Hypothalamus (tissue), 51 donors: ENCODE measurements around the gene F10.

Experiments used
- DNase-seq, 51 donors: peaks; one replicate each; lab custom pipeline; 2025; lab: John Stamatoyannopoulos, UW

The F10 gene

GRCh38 chr13:113186061-113186900 lies 63.7 kb downstream of the F10 start:
- no peak for DNase-seq

GRCh38 chr13:113187263-113187669 lies 64.7 kb downstream of the F10 start:
- peak in 30 of 51 donors; percentile 8 to 67 (median 38) for DNase-seq

GRCh38 chr13:113187883-113188665 lies 65.5 kb downstream of the F10 start:
- no peak for DNase-seq

GRCh38 chr13:113190181-113190580 lies 67.6 kb downstream of the F10 start:
- no peak for DNase-seq

GRCh38 chr13:113192279-113192678 lies 69.7 kb downstream of the F10 start:
- no peak for DNase-seq

- DNase-seq, result no peak
Measured at GRCh38 chr13:113192902-113193301, 70.3 kb downstream of the F10 start.

DNA sequence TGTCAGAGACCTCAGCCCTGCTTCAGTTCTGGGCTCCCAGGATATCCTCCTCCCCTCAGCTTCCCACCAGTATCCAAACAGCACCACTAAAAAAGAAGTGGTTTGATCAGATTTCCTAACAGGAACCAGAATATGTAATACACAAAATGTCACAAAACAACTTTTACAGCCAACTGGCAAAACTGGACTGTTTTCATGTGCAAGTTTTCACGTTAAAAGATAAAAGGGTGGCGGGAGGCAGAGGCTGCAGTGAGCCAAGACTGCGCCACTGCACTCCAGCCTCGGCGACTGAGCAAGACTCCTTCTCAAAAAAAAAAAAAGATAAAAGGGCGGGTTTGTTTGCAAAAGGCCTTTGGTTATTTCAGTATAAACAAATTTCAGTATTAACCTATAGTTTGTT lies 72.8 kb downstream of the F10 start:
- no peak for DNase-seq

- no peak for DNase-seq
Measured at GRCh38 chr13:113196970-113197737, 74.6 kb downstream of the F10 start.
